ENCODE data around the gene MGLL.

Gene MGLL

DNA sequence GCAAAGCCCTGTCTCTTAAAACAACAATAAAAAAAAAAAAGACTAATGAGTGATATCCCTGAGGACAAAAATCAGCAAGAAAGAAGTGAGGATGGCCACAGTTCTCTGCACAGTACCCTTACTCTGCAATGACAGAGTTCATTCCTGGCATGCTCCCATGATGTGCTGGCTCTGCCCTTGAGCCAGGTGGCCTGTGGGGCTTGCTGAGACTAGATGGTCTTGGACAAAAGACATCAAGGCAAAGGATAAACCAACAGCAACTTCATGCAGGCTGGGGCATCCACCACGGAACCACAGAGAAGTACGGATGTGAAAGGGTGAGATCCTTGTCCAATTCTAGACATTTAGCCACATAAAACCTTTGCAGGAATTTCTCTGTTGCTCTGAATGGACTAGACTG lies 12.7 kb downstream of the MGLL start:
- DNase-seq = no peak

DNA sequence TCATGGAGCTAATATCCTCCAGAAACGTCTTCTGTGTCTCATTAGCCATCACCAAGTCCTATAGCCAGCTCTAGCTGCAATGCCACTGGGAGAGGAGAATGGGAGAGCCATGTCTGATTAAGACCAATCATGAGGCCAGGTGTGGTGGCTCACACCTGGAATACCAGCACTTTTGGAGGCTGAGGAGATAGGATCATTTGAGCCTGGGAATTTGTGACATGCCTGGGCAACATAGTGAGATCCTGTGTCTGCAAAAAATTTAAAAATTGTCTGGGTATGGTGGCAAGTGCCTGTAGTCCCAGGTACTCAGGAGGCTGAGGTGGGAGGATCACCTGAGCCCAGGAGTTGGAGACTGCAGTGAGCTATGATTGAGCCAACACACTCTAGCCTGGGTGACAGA lies 13.1 kb downstream of the MGLL start:
- no peak for DNase-seq

DNA sequence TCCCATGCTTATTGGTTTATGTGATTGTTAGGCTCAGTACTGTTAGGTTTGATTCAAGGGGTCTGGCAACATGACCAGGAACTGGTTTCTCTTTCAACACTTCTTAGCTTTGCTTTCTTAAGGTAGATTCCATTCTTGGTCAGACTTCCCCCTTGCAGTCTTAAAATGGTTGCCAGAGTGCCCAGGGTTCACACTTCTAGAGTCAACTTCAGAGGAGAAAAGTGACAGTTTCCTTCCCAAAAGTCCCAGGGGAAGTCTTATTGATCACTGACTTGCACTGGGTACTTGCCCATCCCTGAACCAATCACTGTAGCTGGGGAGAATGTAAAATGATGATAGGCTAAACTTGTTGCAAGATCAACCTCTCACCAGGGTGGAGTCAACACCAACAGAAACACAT lies 14.1 kb downstream of the MGLL start:
- no peak for DNase-seq

DNA sequence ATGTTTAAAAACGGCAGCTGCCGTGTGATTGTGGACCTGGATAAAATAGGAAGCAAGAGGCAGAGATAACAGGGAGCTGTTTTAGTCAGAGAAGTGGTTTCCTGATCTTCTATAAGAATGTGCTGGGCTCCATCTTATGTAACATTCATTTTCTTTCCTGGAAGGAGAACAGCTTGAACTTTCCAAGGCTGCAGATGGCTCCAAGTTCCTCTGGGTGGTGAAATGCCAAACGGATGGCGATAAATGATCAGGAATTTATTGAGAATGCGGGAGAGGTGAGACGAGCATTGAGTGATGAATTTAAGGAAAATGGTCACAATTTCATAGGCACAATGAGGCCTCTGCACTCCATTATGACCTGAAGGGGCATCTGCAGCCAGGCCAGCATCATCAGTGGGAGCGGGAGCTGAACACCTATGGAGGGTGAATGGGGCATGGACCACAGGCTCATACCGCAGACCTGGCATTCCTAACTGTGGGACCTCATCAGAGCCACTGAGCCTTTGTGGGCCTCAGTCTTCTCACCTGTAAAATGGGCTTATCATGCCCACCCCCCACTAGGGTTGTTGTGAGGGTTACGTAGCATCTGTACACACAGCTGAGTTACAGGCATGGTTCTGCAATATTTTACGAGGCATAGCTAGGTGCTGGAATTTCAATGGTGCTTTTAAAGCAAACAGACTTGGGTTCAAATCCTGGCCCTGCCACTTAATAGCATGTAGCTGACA lies 17.1 kb downstream of the MGLL start:
- DNase-seq = no peak

DNA sequence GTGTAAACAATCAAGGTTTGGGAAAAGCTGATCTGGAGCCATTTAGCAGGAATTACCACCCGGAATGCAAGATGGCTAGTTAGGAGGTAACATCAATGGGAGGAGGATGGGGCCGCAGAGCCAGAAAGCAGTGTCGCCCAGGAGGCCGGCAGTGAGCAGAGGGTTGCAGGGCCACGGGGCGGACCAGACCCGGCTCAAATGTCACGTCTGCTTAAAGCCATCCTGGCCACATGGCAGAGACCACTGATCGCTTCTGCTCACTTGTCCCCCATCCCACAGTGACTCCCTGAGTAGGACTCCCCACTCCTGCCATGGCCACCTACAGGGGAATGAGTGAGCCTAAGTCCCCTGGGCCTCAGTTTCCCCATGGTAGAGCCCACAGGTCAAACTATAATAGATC lies 18.2 kb downstream of the MGLL start:
- DNase-seq = no peak

DNA sequence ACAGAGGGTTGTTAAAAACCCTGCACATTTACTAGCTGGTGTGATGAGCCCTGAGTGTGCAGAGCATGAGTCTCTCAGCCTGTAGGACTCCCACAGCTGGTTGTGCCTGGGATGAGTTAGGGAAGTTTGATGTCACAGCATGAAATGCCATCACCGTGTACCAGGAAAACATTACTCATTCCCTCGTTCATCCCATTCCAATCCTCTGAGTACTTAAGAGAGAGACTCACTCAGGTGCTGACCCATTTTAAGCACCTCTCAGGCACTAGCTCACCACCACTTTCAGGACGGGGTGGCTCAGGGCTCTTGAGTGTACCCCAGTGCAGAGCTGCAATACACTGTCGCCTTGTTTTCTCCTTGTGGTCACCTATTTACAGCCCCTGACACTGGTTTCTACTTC lies 18.7 kb downstream of the MGLL start:
- no peak for DNase-seq

DNA sequence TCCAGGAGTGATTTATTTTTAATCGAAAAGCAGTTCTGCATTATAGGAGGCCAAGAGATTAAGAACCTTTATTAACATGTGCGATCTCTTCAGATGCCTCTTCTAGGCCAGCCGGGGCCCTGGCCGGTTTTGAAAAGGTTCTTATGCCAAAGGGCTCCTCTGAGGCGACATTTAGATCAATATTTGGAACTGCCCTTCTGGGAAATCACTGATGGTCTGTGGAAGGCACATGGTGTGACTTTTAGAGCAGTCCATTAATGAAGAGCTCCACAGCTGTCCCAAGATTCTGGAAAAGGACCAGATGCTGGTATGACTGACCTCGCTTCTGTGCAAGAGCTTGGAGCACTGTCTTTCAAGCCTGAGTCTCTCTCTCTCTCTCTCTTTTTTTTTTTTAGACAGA lies 19.7 kb downstream of the MGLL start:
- no peak for DNase-seq

DNA sequence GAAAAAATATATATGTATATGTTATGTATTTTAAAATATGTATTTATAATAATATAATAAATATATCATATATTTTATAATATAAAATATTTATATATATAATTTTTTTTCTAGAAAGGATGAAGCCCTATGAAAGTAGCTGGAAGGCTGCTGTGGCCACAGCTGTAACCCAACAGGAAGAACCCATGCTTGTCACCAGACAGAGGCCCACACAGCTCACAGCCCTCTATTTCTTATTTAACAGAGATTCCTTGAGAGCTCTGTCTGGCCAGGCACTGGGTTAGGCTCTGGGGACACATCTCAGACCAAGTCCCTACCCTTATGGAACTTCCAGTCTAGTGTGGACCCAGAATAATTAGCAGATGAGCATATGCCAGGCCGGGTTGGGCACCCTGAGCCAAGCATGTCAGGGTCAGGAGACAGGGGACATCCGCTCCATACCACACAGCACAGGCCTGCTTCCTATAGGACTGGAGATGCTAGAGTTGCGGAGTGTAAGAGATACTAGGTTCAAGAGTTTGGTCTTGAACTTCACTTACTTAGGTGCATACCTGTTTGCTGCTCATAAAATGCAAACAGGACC lies 20.5 kb downstream of the MGLL start:
- DNase-seq = no peak

DNA sequence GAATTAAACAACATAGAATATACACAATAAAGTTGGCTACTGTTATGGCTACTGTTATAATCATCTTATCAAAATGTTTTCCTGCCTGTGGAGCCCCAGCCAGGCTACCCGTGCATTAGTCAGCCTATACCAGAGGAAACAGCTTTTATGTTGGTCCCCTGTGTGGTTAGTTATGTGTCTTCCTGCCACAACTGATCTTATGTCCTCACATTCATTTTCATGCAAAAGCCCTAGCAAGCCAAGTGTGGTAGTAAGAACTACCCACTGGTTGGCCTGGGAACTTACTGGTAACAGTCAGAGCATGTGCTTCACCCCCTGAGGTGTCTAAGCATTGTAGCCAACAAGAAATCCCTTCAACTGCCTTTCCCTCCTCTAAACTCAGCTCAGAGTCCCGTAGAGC lies 21.8 kb downstream of the MGLL start:
- DNase-seq = no peak

DNA sequence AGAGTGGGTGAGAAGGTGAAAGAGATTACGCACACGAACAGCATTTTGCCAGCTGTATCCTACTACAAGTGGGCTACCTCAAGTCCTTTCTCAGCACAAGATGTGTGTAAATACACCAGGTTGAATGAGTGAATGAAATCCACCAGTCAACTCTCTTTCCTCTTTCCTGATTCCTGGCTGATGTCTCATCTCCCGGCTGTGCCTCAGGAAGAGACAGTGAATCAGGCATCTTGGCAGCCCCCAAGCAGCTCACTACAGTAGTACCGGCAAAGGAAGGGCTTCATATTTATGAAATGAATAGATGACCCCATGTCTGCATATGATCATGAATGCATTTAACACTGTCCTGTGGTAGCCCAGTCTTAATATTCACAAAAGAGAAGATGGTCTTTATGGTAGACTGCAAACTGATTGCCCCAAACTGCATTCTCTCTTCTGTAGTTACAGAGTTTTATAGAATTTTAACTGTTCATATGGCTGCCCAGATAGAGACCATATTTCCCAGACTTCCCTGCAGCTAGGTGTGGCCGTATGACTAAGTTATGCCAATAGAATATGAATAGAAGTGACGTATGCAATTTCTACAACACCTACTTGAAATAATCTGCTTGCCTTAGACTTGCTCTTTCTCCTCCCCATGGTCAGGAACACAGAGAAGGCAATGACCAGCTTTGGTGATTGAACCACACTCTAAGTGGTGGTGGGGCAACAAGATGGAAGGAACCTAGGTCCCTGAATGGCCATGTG lies 22.7 kb downstream of the MGLL start:
- DNase-seq = no peak

DNA sequence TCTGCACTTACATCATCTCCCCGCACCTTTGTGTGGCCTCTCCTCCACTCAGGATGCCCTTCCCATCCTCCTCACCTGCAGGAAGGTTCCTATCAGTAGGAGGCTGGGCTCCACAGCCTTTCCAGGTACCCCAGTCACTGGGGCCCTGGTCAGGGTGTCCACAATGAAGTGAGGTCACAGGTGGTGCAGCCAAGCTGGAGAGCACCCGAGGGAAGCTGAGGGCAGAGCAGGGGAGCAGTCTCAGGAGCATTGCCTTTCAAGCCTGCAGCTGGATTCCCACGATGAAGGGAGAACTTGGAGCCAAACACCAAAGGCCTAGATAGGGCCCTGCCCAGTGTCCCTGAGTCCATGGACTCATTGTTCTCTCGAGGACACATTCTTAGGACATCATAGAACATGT lies 23.6 kb downstream of the MGLL start:
- DNase-seq = no peak

DNA sequence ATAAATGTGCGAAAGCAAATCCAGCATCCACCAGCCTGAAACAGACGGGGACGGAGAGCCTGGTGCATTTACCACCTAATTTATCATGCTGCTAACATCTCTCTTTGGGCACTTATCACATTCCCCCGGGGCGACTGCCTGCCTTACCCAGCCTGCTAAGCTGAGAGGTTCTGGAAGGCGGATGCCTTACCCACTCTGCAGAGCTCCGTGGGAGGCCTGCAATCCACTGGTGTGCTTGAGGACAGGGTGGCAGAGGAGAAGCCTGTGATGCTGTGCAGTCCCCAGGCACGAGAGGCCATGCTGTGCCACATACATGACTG lies 25.5 kb downstream of the MGLL start:
- DNase-seq = no peak

DNA sequence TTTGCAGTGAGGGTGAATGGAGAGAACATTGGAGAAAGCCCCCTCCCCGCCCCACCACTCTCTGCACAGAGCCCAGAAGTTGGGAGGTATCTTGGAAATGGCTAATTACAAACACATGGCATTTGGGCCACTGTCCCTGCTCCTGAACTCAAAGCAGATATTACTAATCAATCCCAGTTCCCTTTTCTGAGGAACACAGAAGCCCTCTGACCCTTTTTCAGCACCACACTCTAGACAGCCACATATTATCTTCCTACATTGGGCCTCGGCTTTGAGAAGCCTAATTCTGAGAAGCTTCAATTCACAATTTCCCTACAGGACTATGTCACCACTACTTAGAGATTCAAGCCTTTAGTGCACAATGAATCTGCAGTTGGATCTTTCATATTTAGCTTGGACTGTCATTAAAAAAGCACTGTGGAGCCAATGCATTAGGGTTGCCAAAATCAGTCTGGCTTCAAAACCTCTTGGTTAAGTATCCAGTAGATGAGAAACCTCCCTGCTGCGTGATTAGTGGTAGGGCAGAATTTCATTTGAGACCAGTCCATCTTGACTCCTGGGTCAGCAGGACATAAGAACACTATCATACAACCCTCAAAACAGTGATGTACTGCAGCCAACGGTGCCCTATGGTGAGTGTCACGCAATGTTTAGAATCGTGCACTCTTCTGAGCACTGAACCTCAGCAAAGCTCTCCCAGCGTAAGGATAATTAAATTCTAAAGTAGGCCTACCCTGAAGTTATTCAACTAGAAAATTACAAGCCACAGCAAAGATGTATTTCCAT lies 26.1 kb downstream of the MGLL start:
- no peak for DNase-seq

DNA sequence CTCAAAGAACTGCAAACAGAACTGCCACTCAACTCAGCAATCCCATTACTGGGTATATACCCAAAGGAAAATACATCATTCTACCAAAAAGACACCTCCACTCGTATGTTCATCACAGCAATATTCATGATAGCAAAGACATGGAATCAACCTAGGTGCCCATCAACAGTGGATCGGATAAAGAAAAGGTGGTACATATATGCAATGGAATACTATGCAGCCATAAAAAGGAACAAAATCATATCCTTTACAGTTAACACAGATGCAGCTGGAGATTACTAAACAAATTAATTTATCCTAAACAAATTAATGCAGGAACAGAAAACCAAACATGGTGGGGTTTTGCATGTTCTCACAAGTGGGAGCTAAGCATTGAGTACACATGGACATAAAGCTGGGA lies 27.3 kb downstream of the MGLL start:
- no peak for DNase-seq

DNA sequence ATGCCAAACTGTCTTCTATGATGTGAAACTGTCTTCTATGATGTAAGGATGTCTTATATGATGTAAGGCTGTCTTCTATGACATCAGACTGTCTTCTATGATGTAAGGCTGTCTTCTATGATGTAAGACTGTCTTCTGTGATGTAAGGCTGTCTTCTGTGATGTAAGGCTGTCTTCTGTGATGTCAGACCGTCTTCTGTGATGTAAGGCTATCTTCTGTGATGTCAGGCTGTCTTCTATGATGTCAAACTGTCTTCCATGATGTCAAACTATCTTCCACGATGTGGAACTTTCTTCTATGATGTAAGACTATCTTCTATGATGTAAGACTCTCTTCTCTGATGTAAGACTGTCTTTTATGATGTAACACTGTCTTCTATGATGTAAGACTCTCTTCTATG lies 27.9 kb downstream of the MGLL start:
- DNase-seq = no peak

DNA sequence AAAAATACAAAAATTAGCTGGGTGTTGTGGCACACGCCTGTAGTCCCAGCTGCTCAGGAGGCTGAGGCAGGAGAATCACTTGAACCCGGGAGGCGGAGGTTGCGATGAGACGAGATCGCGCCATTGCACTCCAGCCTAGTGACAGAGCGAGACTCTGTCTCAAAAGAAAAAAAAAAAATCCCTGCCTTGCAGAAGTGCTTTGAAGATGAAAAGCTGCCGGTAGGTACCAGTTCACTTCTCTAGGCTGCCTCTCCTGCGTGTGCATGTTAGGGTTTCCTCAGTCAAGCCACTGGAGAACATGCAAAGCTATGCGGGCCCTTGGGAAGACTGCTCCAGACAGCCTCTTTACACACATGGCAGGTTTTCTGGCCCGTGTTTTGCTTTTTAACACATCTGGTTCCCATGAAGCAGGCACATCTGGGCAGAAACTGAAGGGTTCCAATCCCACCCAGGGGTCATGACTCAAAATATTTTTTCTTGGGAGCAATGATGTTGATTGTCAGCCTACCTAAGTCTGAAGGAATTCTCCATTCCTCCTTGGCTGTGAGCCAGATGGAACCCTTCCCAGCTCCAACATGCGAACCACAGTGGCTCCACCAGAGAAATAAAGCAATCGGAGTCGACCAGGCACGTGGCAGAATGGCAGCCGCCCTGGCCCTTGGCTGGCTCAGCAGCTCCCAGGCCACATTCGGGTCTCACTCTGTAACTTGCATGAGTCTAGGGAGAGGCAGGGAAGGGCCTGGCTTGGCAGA lies 29.6 kb downstream of the MGLL start:
- DNase-seq = no peak

DNA sequence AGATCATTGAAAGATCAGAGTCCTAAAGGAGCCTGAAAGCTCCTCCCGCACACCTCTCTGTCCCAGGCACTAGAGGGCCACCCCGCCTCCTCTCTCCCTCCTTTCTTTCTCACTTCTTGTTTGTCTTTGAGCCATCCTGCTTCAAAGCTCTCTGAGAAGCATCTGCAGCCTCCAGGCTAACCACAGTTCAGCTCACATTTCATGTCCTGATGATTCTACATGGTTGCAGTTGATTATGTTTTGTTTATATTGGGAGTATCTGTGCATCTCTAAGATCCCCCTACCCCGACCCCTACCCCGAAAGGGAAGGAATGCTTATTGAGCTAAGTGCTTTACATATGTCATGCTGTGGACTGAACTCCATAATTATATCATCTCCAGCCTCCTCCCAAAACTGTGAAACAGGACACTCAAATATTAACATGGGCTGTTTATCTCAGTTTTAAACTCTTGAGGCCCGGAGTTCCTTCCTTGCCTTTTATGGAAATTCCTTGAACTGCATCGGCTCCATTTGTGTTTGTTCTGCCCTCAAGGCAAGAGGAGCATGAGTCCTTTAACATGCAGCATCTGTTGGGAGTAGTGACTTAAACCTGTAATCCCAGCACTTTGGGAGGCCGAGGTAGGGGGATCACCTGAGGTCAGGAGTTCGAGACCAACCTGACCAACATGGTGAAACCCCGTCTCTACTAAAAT lies 30.9 kb downstream of the MGLL start:
- no peak for DNase-seq

DNA sequence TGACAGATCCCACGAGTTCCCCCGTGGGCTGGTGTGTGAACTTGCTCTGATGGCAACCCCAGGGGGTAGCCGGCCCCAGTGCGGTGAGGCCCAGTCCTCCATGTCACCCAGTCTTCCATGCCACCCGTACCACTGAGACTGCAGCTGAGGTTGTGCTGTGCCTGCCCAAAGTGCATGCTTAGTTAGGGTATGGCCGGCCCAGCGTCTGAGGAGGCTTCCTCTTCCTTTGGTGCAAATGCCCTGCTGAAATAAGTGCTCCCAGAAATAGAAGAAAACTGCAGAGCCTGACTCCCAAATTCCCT lies 31.5 kb downstream of the MGLL start:
- no peak for DNase-seq

DNA sequence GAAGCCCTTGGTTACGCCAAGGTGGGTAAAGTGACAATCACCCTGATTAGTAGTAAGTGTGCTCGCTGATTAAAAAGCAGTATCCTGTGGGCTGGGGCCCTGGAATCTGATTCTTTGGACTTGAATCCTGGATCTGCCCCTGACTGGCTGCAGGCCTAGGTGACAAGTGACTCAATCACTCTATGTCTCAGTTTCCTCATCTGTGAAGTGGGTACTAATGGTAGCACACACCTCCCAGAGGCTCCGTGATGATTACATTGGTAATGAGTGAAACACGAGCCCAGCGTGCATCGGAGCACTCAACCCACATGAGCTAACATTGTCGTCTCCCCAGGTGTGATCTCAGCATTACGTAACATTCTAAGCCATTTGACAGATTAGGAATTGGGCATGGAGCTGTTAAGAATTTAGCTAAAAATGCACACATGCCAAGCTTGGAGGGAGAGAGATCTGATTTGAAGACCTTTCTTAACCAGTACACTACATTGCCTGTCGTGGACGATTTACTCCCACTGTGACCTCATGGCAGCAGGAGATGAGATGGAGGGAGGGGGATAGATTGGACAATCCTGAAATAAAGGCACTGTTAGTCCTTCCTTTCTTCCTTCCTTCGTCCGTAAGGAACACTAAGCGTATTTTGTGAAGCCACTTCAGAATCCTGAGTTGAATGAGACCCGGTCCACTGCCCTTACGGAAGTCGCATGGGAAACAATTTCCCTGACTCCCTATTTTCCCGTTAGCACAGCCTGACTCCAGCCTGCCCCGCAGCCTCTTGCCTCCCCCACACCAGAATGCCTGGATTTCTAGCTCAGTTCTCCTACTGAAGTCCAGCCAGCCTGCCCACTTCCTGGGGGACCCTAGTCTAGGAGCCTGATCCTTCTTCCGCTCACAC lies 32.1 kb downstream of the MGLL start:
- DNase-seq = no peak

DNA sequence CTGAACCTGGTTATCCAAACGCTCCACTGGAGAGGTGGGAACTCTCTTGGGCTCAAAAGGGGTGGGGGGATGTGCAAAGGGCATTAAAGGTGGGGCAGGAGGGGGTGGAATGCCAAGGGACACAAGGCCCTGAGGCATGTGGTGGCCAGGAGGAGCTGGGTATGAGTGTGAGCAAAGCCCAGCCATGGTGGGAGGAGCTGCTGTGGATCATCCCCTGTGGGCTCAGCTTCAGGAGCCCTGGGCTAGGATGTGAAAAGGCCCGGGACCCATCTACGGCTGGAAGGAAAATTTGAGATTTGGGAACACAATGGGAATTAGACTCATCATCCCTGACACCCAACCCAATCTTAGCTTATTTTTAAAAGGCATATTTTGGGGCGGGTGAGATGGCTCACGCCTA lies 33.3 kb downstream of the MGLL start:
- no peak for DNase-seq

DNA sequence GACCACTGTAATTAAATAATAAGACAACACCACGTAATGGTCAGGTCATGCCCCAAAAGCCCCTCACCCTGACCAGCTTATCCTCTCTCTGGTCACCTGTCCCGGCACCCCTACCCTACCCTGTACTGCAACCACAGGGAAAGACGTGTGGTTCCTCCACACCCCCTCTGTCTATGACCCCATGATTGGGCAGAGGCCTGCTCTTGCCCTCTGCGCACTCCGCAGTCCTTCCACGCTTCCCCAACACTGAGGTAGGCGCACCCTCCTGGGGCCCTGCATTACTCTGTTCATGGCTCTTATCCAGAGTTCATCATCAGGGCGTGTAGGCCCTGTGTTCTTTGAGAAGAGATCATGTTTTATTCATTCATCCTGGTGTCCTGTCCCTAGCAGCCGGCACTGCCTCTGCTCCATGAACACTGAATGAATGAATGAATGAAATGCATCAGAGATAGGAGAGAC lies 33.8 kb downstream of the MGLL start:
- no peak for DNase-seq

Measured in activated CD4-positive, CD25-positive, alpha-beta regulatory T cell treated with anti-CD3 and anti-CD28 coated beads, Interleukin-2, amount 50 U/mL, for 72 hours (primary cell).